ENCODE measurements around the gene NEK8. TPM values are rescaled to one million over a fixed set of nuclear protein-coding genes. Genes with fewer than 3 reads are reported as not detected.

Gene NEK8
- total and polyA plus RNA-seq, 9 of the 15 experiments (the other 6 are each of a cell fraction or from before 2014, with no cell fraction given): 0.98 to 16.6 (median 4.6) TPM

DNA sequence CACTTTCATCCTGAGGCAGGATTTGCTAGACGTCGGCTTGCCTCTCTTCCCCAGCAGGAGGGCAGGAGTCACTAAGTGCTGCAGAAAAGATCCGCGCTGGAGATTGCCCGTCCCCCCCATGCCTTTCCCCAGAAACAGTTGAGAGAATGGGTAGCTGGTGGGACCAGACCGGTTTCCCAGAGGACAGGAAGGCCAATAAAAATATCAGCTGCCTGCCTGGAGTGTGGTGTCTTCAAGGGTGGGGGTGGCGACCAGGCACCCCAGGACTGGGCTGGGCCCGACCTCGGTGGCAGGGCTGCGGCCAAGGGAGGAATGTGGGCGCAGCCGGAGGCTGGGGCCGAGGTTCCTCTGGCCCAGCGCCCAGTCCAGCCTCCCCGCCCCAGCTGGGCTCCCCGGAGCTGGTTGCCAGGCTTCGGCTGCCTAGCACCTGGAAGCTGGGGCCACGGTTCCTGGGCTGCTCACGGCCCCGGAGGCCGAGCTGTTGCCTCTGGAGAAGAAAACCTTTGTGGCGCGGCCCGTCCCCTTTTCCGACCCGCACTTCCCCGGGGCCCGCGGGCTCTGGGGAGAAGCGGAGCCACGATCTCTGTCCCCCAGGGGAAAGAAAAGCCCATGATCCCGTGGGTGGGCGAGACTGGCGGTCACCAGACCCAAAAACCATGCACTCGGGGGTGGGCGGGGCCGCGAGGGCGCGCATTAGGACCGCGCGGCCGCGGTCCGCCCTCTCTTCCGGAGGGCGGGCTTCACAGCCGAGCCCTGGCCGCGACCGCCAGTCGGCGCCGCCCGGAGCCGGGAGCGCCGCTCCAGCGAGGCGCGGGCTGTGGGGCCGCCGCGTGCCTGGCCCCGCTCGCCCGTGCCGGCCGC lies 14.9 kb downstream of the NEK8 start, which contains the start of gene TRAF4 (continued):
- TF ChIP-seq, protein P1, sequence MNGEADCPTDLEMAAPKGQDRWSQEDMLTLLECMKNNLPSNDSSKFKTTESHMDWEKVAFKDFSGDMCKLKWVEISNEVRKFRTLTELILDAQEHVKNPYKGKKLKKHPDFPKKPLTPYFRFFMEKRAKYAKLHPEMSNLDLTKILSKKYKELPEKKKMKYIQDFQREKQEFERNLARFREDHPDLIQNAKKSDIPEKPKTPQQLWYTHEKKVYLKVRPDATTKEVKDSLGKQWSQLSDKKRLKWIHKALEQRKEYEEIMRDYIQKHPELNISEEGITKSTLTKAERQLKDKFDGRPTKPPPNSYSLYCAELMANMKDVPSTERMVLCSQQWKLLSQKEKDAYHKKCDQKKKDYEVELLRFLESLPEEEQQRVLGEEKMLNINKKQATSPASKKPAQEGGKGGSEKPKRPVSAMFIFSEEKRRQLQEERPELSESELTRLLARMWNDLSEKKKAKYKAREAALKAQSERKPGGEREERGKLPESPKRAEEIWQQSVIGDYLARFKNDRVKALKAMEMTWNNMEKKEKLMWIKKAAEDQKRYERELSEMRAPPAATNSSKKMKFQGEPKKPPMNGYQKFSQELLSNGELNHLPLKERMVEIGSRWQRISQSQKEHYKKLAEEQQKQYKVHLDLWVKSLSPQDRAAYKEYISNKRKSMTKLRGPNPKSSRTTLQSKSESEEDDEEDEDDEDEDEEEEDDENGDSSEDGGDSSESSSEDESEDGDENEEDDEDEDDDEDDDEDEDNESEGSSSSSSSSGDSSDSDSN (IDR thresholded peaks at IDR 0.05; ENCODE audit: borderline replicate concordance in 1 of 2, low read depth in 2 of 2, low read length in 2 of 2): 0 out of 4 replicates have a peak, but pooled peaks of 1 of the 2 experiments have one; percentile 14
- TF ChIP-seq HMGN3 (IDR thresholded peaks at IDR 0.05; ENCODE audit: borderline replicate concordance, extremely low read depth, insufficient read length, low read depth, low read length) (peak; percentile 70), PCBP1 (IDR thresholded peaks at IDR 0.05; ENCODE audit: low read depth, low read length, poor library complexity, severe bottlenecking) (peak; percentile 51), SAP30 (IDR thresholded peaks at IDR 0.05; ENCODE audit: borderline replicate concordance, insufficient read depth, low read depth, low read length, poor library complexity, severe bottlenecking) (peak; percentile 82), FOXK2 (conservative IDR thresholded peaks at IDR 0.05 in 1 of 2, IDR thresholded peaks at IDR 0.05 in 1 of 2; ENCODE audit: low read depth in 2 of 2) (0 out of 4 replicates have a peak, but pooled peaks of 1 of the 2 experiments have one; percentile 12), ELF1 (tag; IDR thresholded peaks at IDR 0.05) (peak; percentile 74; the same call in 1 of the 2 replicates), POLR2G (IDR thresholded peaks at IDR 0.05; ENCODE audit: low read depth, low read length) (peak; percentile 98), TBP (optimal IDR thresholded peaks at IDR 0.05; ENCODE audit: low read depth, low read length) (peak; percentile 79), ZNF583 (CRISPR knock-in tag; IDR thresholded peaks at IDR 0.05) (no peak), RBM14 (IDR thresholded peaks at IDR 0.05; ENCODE audit: borderline replicate concordance, insufficient read depth, low read depth, low read length) (0 out of 2 replicates have a peak, but pooled peaks have one; percentile 46)
- TF ChIP-seq, protein P2, sequence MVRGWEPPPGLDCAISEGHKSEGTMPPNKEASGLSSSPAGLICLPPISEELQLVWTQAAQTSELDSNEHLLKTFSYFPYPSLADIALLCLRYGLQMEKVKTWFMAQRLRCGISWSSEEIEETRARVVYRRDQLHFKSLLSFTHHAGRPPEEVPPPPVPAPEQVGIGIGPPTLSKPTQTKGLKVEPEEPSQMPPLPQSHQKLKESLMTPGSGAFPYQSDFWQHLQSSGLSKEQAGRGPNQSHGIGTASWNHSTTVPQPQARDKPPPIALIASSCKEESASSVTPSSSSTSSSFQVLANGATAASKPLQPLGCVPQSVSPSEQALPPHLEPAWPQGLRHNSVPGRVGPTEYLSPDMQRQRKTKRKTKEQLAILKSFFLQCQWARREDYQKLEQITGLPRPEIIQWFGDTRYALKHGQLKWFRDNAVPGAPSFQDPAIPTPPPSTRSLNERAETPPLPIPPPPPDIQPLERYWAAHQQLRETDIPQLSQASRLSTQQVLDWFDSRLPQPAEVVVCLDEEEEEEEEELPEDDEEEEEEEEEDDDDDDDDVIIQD (CRISPR knock-in tag; IDR thresholded peaks at IDR 0.05): no peak
- TF ChIP-seq, protein P3, sequence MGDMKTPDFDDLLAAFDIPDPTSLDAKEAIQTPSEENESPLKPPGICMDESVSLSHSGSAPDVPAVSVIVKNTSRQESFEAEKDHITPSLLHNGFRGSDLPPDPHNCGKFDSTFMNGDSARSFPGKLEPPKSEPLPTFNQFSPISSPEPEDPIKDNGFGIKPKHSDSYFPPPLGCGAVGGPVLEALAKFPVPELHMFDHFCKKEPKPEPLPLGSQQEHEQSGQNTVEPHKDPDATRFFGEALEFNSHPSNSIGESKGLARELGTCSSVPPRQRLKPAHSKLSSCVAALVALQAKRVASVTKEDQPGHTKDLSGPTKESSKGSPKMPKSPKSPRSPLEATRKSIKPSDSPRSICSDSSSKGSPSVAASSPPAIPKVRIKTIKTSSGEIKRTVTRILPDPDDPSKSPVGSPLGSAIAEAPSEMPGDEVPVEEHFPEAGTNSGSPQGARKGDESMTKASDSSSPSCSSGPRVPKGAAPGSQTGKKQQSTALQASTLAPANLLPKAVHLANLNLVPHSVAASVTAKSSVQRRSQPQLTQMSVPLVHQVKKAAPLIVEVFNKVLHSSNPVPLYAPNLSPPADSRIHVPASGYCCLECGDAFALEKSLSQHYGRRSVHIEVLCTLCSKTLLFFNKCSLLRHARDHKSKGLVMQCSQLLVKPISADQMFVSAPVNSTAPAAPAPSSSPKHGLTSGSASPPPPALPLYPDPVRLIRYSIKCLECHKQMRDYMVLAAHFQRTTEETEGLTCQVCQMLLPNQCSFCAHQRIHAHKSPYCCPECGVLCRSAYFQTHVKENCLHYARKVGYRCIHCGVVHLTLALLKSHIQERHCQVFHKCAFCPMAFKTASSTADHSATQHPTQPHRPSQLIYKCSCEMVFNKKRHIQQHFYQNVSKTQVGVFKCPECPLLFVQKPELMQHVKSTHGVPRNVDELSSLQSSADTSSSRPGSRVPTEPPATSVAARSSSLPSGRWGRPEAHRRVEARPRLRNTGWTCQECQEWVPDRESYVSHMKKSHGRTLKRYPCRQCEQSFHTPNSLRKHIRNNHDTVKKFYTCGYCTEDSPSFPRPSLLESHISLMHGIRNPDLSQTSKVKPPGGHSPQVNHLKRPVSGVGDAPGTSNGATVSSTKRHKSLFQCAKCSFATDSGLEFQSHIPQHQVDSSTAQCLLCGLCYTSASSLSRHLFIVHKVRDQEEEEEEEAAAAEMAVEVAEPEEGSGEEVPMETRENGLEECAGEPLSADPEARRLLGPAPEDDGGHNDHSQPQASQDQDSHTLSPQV (IDR thresholded peaks at IDR 0.05): peak; percentile 78; the same call in 1 of the 2 replicates

Data from K562 (cell line).